ENCODE measurements around the gene TEAD1. TPM values are rescaled to one million over a fixed set of nuclear protein-coding genes. Genes with fewer than 3 reads are reported as not detected.

TEAD1 gene
- total and polyA plus RNA-seq, 2 experiments from 2014 or later = 45.9 to 105 TPM

DNA sequence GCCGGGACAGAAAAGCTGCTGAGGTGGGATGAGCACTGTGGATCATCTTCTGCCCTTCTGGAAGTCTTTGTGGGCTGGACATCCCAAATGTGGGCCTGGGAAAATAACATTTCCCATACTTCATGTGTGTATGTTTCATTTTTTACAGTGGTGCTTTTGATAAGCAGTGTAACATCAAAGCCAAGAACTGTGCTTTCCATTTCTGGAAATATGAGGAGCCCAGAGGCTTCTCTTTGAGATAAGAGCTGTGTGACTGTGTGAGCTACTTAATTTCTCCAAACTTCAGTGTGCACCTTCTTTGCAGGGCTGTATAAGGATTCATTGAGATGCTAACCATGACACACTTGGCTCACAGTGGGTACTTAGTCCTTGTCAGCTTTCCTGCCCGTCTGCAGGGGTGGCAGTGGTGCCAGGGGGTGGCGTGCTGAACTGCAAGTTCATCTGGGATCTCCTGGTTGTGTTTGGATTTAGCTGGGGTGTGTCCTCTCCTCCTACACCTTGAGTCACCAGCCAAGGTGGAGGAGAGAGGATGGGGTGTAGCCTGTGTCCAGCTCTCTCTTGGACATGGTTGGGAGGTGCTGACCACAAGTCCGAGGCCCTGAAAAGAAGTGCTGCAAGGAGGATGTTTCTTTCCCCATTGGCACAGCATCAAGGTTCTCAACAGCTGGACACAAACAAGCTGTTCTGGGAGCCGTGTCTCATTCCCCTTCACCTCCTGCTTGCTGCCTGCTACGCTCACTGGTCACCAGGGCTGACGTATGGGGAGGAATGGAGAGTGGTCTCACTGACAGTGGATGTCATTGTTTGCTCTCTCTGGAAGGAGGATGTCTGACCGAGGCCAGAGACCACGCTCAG is 139.4 kb downstream of the TEAD1 start:
- H3K27me3 ChIP-seq = no peaks in the 10 kb centered on the region
- H3K27ac ChIP-seq = peak overlapping the region; percentile 63
- TF ChIP-seq, protein P1, sequence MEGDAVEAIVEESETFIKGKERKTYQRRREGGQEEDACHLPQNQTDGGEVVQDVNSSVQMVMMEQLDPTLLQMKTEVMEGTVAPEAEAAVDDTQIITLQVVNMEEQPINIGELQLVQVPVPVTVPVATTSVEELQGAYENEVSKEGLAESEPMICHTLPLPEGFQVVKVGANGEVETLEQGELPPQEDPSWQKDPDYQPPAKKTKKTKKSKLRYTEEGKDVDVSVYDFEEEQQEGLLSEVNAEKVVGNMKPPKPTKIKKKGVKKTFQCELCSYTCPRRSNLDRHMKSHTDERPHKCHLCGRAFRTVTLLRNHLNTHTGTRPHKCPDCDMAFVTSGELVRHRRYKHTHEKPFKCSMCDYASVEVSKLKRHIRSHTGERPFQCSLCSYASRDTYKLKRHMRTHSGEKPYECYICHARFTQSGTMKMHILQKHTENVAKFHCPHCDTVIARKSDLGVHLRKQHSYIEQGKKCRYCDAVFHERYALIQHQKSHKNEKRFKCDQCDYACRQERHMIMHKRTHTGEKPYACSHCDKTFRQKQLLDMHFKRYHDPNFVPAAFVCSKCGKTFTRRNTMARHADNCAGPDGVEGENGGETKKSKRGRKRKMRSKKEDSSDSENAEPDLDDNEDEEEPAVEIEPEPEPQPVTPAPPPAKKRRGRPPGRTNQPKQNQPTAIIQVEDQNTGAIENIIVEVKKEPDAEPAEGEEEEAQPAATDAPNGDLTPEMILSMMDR (IDR thresholded peaks at IDR 0.05; ENCODE audit: low read depth, low read length) = no peak

DNA sequence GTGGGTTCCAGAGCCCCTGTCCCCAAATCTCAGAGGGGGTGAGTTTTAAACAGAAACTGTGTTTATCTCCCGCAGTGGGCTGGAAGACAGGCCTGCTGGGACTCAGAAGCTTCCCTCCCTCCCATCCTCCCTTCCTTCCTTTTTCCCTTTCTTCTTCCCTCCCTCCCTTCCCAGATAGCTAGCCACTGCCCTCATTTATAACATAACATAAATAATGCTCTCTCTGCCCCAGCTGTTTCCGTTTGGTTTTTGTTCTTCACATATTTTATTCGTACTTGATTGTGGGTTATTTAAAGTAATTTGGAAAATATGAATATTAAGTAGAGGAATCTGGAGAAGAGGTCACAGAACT is 140.9 kb downstream of the TEAD1 start:
- peaks cover 39% of the 10 kb centered on the region for H3K4me1 ChIP-seq (ENCODE audit: low read depth)
- H3K27me3 ChIP-seq = no peaks in the 10 kb centered on the region
- TF ChIP-seq, protein P1 (IDR thresholded peaks at IDR 0.05; ENCODE audit: low read depth, low read length) = no peak
- no peaks in the 10 kb centered on the region for H3K36me3 ChIP-seq
- H3K4me3 ChIP-seq = no peak overlapping the region
- H3K9me3 ChIP-seq (ENCODE audit: low read depth) = no peaks in the 10 kb centered on the region
- peak overlapping the region; percentile 63 for H3K27ac ChIP-seq
- no peak for DNase-seq (ENCODE audit: low read depth in 1 of 2, low spot score in 1 of 2)

More for the DNA sequence above, 139.4 kb downstream of the TEAD1 start:
- H3K4me3 ChIP-seq = no peak overlapping the region
- peak in 1 of 2 donors; percentile 94 for DNase-seq (ENCODE audit: low read depth in 1 of 2, low spot score in 1 of 2)
- no peaks in the 10 kb centered on the region for H3K36me3 ChIP-seq
- H3K9me3 ChIP-seq (ENCODE audit: low read depth) = no peaks in the 10 kb centered on the region
- peaks cover 39% of the 10 kb centered on the region for H3K4me1 ChIP-seq (ENCODE audit: low read depth)

DNA sequence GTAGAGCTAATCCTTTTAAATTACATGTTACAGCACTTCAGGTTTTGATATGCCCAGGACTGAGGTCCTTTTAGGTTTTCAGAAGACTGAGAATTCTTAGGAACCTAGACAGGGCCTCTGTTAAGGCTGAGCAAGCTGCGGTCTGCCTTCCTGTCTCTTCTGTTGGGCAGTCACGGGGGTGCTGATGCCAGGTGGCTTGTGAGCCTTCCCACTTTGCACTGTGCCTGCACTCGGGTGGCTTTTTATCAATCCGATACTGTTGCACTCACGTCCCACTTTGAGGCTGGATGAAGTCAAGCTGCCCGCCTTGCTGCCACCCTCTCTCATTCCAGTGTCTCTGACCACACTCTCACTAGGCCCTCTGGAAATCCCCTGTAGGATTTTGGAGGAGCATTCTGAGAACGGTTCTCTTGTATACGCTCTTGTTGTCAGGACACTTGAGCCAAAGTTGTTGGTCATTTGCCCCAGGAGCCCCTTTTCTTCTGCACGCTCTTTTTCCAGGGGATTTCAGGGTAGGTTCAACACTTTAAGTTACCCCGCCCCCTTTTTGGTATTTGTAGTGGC is 141.8 kb downstream of the TEAD1 start:
- H3K27ac ChIP-seq = peak overlapping the region; percentile 63
- H3K4me1 ChIP-seq (ENCODE audit: low read depth) = peaks cover 39% of the 10 kb centered on the region

DNA sequence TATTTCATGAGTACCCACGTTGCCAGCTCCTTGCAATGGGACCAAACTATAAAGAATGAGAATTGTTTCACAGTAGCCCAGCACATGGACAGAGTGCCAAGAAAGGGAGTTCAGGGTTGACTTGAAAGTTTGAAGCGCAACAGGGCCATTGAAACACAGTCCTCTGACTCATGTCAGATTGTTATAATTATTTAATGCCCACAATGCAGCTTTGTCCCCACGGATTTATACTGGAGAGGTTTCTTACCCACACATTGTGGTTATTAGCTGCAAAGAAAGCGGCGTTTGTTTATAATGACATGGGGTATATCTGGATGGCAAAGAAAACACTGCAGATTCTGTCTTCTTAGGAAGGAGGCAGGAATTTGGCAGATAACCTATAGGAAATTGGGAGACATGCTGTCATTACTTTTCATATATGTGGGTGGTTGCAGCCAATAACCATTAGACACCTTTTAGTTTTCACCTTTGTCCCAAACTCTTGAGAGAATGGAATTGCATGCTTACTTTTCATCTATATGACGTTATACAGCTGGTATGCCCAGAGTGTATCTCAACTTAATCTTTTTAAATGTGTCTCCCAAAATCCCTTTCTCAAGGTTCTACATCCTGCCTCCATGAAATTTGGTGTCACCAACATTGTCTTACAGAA is 143.6 kb downstream of the TEAD1 start:
- DNase-seq (ENCODE audit: low read depth in 1 of 2, low spot score in 1 of 2) = no peak
- TF ChIP-seq, protein P1 (IDR thresholded peaks at IDR 0.05; ENCODE audit: low read depth, low read length) = no peak
- no peak overlapping the region for H3K4me3 ChIP-seq
- no peak overlapping the region for H3K27ac ChIP-seq
- peaks cover 43% of the 10 kb centered on the region for H3K4me1 ChIP-seq (ENCODE audit: low read depth)
- H3K36me3 ChIP-seq = no peaks in the 10 kb centered on the region
- no peaks in the 10 kb centered on the region for H3K27me3 ChIP-seq
- H3K9me3 ChIP-seq (ENCODE audit: low read depth) = no peaks in the 10 kb centered on the region

More for the DNA sequence above, 141.8 kb downstream of the TEAD1 start:
- Histone ChIP-seq H3K36me3 (no peaks in the 10 kb centered on the region), H3K27me3 (no peaks in the 10 kb centered on the region), H3K4me3 (no peak overlapping the region), H3K9me3 (ENCODE audit: low read depth) (no peaks in the 10 kb centered on the region)
- TF ChIP-seq, protein P1 (IDR thresholded peaks at IDR 0.05; ENCODE audit: low read depth, low read length) = no peak
- DNase-seq (ENCODE audit: low read depth in 1 of 2, low spot score in 1 of 2) = no peak

DNA sequence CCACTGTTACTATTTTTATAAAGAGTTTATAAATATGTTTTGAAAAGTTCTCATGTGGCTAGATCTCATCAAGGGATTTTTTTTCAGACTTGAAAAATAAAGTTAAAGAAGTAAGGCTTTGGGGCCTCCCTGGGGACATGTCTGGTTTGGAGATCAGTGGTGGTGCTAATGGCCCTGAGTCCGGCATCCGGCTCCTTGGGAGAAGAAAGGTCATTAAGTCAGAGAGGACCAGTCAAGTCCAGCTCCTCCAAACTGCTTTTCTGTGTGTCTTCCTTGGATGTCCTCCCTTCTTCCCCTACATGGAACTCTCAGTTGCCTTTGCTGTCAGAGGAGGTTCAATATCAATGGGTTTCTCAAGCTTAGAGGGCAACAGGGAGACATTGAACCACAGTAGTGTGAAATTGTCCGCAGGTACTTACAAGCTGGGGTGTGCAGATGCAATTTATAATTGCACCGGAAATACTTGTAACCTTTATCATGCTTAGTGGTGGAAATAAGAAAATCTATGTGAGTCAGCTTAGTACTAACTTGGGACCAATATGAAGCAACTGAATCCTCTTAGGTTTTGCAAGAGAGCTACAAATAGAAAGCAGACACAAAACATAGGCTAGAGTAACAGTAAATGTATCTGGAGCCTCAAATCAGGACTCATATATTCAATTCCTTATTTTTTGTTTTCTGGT is 144.3 kb downstream of the TEAD1 start:
- Histone ChIP-seq H3K36me3 (no peaks in the 10 kb centered on the region), H3K4me3 (no peak overlapping the region), H3K27ac (no peak overlapping the region), H3K9me3 (ENCODE audit: low read depth) (no peaks in the 10 kb centered on the region), H3K4me1 (ENCODE audit: low read depth) (peaks cover 36% of the 10 kb centered on the region), H3K27me3 (no peaks in the 10 kb centered on the region)
- DNase-seq (ENCODE audit: low read depth in 1 of 2, low spot score in 1 of 2) = peak in 1 of 2 donors; percentile 89
- TF ChIP-seq, protein P1 (IDR thresholded peaks at IDR 0.05; ENCODE audit: low read depth, low read length) = no peak

Measured in cardiac muscle cell (in vitro differentiated cells and primary cell).